SH-SY5Y (cell line): ENCODE measurements around the gene CARS1.

ENCODE experiments used
- GATA2 ChIP-seq: IDR thresholded peaks from 2 replicates; pipeline ENCODE4 v1.6.1; 2011; ENCODE audit warnings: mild to moderate bottlenecking, low read depth, low read length
- GATA3 ChIP-seq: IDR thresholded peaks from 2 replicates; pipeline ENCODE4 v1.6.1; 2011; ENCODE audit warnings: low read depth, mild to moderate bottlenecking, low read length, moderate library complexity

GRCh38 chr11:3000032-3000961, 56.9 kb downstream of the CARS1 start:
- TF ChIP-seq GATA2: peak; percentile 99
- TF ChIP-seq GATA3: no peak
